Chondrocyte (in vitro differentiated cells): Measurements from ENCODE around the gene ABLIM1. TPM values are rescaled to one million over a fixed set of nuclear protein-coding genes. Genes with fewer than 3 reads are reported as not detected.

Experiments used
- DNase-seq: peaks from one replicate; pipeline ENCODE4 v3.0.0; 2021; ENCODE audit warnings: mixed read lengths, low spot score
- H3K27ac Mint-ChIP-seq: one replicate; pipeline ENCODE4 v1.8.0; 2021; ENCODE audit warnings: mild to moderate bottlenecking, moderate library complexity, mixed read lengths; ENCODE audit not compliant: unreplicated experiment
- H3K27me3 Mint-ChIP-seq: 2 replicates; pipeline ENCODE4 v1.8.0; 2021; ENCODE audit warnings: low read depth, mixed read lengths
- H3K36me3 Mint-ChIP-seq: 2 replicates; pipeline ENCODE4 v1.8.0; 2021; ENCODE audit warnings: low read depth, mixed read lengths
- H3K4me1 Mint-ChIP-seq: 2 replicates; pipeline ENCODE4 v1.8.0; 2021; ENCODE audit warnings: low read depth, mild to moderate bottlenecking, mixed read lengths
- H3K4me3 Mint-ChIP-seq: one replicate; pipeline ENCODE4 v1.8.0; 2021; ENCODE audit warnings: mild to moderate bottlenecking, moderate library complexity, mixed read lengths; ENCODE audit not compliant: unreplicated experiment
- H3K9me3 Mint-ChIP-seq: 2 replicates; pipeline ENCODE4 v1.8.0; 2021; ENCODE audit warnings: low read depth, mixed read lengths
- total RNA-seq: library from RNA; stranded (reverse); gene quantifications from 3 replicates; pipeline ENCODE4 v1.2.1, GENCODE V29; 2021
- TF ChIP-seq, protein P1 (sequence below): fragments of 200-600 bp; sonication (generic); IDR thresholded peaks from 2 replicates; pipeline ENCODE4 v1.5.0; 2021; ENCODE audit warnings: antibody characterized with exemption, mild to moderate bottlenecking, moderate library complexity

Gene ABLIM1
- total RNA-seq, 1 donor from 2014 or later: 15.7 TPM

DNA sequence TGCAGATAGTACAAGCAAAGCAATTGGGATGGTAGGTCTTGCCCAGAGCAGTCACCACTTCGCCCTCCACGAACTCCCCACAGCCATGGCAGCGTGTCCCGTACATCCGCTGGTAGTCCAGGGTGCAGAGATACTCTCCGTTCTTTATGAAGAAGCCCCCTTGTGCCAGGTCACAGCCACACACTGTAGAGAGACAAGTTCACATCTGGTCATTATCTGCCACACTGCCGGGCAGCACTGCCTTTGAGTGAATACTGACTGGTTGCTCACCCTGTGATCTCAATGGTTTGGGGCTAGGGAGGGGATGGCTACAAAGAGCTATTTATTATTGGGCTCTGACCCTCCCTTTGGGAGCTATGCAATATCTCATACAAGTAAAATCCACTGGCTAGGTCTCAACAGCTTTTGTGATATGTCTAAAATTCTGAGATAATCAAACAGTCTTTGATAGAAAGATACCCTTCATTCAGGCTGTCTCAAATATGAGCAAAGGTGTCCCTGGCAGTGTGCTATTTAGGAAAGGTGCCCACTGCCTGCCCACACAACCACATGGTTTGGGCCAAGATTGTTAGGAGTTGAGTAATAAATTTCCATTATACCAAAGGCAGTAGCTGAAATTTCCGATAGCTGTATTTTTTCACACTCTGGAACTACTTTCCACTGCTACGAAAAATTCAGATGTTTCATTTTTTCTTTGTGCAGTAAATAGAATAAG is 82.5 kb downstream of the ABLIM1 start:
- no peaks in the 10 kb centered on the region for H3K9me3 Mint-ChIP-seq
- H3K4me3 Mint-ChIP-seq: no peak overlapping the region
- H3K27ac Mint-ChIP-seq: no peak overlapping the region
- no peak for DNase-seq
- no peaks in the 10 kb centered on the region for H3K36me3 Mint-ChIP-seq
- TF ChIP-seq, protein P1, sequence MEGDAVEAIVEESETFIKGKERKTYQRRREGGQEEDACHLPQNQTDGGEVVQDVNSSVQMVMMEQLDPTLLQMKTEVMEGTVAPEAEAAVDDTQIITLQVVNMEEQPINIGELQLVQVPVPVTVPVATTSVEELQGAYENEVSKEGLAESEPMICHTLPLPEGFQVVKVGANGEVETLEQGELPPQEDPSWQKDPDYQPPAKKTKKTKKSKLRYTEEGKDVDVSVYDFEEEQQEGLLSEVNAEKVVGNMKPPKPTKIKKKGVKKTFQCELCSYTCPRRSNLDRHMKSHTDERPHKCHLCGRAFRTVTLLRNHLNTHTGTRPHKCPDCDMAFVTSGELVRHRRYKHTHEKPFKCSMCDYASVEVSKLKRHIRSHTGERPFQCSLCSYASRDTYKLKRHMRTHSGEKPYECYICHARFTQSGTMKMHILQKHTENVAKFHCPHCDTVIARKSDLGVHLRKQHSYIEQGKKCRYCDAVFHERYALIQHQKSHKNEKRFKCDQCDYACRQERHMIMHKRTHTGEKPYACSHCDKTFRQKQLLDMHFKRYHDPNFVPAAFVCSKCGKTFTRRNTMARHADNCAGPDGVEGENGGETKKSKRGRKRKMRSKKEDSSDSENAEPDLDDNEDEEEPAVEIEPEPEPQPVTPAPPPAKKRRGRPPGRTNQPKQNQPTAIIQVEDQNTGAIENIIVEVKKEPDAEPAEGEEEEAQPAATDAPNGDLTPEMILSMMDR: no peak
- peaks cover 37% of the 10 kb centered on the region for H3K4me1 Mint-ChIP-seq
- H3K27me3 Mint-ChIP-seq: no peaks in the 10 kb centered on the region

- no peak for DNase-seq
- Mint-ChIP-seq H3K27ac (no peak overlapping the region), H3K27me3 (no peaks in the 10 kb centered on the region)
Observed at GRCh38 chr10:114573330-114574045, 84.6 kb downstream of the ABLIM1 start.

DNA sequence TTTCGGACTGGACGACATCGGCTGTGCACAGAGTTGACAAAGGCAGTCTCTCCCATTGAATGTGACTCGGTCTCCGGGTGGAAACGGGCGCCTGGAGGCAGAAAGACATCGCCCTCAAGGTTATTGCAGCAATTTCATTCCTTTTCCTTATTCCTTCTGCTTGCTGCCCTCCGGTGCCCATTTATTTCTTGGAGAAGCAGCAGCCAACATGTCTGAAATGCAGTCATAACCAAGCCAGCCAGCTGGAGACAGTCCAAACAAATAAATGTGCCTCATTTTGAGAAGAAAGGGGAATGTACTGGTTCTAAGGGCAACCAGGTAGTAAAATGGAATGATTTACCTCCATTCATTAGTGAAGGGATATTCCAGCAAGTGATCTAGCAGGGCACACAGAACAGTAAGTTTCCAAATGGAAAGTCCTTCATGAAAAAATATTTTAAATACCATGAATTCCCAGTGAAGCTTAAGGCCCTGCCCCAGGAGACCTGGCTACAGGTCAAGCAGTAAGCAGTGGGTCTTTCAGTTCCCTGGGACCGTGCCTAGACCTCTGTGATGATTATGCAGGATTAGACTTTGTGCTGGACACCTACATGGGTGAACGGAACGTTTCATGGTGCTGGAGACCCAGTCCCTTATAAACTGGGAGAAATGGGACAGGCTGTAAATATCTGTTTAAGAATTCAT is 86.6 kb downstream of the ABLIM1 start:
- TF ChIP-seq, protein P1: peak; percentile 29
- H3K36me3 Mint-ChIP-seq: no peaks in the 10 kb centered on the region
- no peak for DNase-seq

More at GRCh38 chr10:114573330-114574045, 84.6 kb downstream of the ABLIM1 start:
- H3K4me1 Mint-ChIP-seq: peaks cover 37% of the 10 kb centered on the region
- TF ChIP-seq, protein P1: no peak
- H3K9me3 Mint-ChIP-seq: no peaks in the 10 kb centered on the region
- no peak overlapping the region for H3K4me3 Mint-ChIP-seq
- H3K36me3 Mint-ChIP-seq: no peaks in the 10 kb centered on the region

DNA sequence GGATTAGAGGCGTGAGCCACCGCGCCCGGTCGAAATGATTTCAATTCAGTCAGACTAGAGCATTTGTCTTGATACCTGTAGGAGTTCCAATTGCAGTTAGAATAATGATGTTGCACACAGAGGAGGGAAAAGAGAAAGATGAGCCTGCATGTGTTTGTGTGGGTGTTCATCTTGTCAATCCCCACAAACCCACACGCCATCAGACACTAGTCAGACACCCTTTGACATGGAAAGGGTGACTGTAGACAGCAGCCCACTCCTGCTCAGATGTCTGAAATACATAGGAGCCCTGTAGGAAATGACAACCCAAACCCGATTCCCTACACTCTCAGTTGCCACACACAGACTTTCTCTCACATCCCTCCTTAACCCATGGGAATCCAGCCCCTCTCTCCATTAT is 92.0 kb downstream of the ABLIM1 start:
- peaks cover 2% of the 10 kb centered on the region for H3K4me1 Mint-ChIP-seq
- no peaks in the 10 kb centered on the region for H3K27me3 Mint-ChIP-seq
- TF ChIP-seq, protein P1: no peak

More for the DNA sequence above, 86.6 kb downstream of the ABLIM1 start:
- Mint-ChIP-seq H3K4me1 (peaks cover 18% of the 10 kb centered on the region), H3K9me3 (no peaks in the 10 kb centered on the region), H3K27me3 (no peaks in the 10 kb centered on the region), H3K4me3 (no peak overlapping the region), H3K27ac (no peak overlapping the region)

GRCh38 chr10:114565066-114565465 is 93.0 kb downstream of the ABLIM1 start:
- Mint-ChIP-seq H3K36me3 (peaks cover 1% of the 10 kb centered on the region), H3K4me3 (no peak overlapping the region), H3K9me3 (no peaks in the 10 kb centered on the region), H3K27me3 (no peaks in the 10 kb centered on the region), H3K27ac (no peak overlapping the region), H3K4me1 (no peaks in the 10 kb centered on the region)
- no peak for DNase-seq
- TF ChIP-seq, protein P1: no peak

More for the DNA sequence above, 92.0 kb downstream of the ABLIM1 start:
- no peaks in the 10 kb centered on the region for H3K9me3 Mint-ChIP-seq
- no peak overlapping the region for H3K4me3 Mint-ChIP-seq
- H3K27ac Mint-ChIP-seq: no peak overlapping the region
- peaks cover 1% of the 10 kb centered on the region for H3K36me3 Mint-ChIP-seq
- no peak for DNase-seq
